HCT116 (cell line): Measurements from ENCODE around the gene CASZ1. TPM values are rescaled to one million over a fixed set of nuclear protein-coding genes. Genes with fewer than 3 reads are reported as not detected.

Source experiments
- ATAC-seq: fragments of 200-7000 bp; cut with Tn5 transposase; 2 replicates; pipeline ENCODE4 v1.9.1; 2020; ENCODE audit warnings: mild to moderate bottlenecking, moderate library complexity
- BruUV-seq: library from RNA; stranded (reverse); fragments of 400-500 nt; replicated peaks from 2 replicates; lab custom pipeline; 2021; lab: Mats Ljungman, UMichigan
- CTCF ChIA-PET: fragments of 300-600 bp; sonication (Branson Sonifier 250); formaldehyde crosslinking; loops from one replicate; lab custom pipeline; 2021; ENCODE audit warnings: antibody characterized with exemption; lab: Charles Lee
- POLR2A ChIA-PET: fragments of 300-600, 350-600 bp; sonication (Branson Sonifier 250); formaldehyde crosslinking; loops from one replicate; lab custom pipeline; 2021; ENCODE audit warnings: antibody characterized with exemption; lab: Charles Lee
- RAD21 ChIA-PET, 2 experiments: fragments of 300-600 bp; sonication (Branson Sonifier 250); formaldehyde crosslinking; loops; one replicate each; lab custom pipeline; 2023; ENCODE audit warnings: low total read pairs in 2 of 2; ENCODE audit not compliant: uncharacterized antibody in 2 of 2, unreplicated experiment in 2 of 2, low non-redundant PET in 1 of 2; lab: Charles Lee
- DNase-seq: peaks from one replicate; pipeline ENCODE4 v3.0.0-alpha.2; 2010; ENCODE audit warnings: low read depth, low spot score
- H2AFZ ChIP-seq: fragments of 200-600 bp; shearing (Covaris generic), sonication (generic); 2 replicates; pipeline ENCODE4 v1.6.1; 2017; ENCODE audit warnings: low read depth, mixed run types, mixed read lengths, antibody characterized with exemption, low read length; ENCODE audit not compliant: poor library complexity, severe bottlenecking
- H3K27ac ChIP-seq: 2 replicates; pipeline ENCODE4 v1.5.1; 2012; ENCODE audit warnings: low read depth, low read length
- H3K27me3 ChIP-seq: fragments of 200-600 bp; sonication (generic); 2 replicates; pipeline ENCODE4 v1.6.1; 2016; ENCODE audit warnings: mixed run types, low read length, mixed read lengths; ENCODE audit not compliant: insufficient read depth
- H3K36me3 ChIP-seq, 2 experiments: fragments of 200-500 bp in 1 of 2; fragments of 200-600 bp in 1 of 2; sonication (Bioruptor generic) in 1 of 2; sonication (generic) in 1 of 2; 2 replicates each; pipeline versions ENCODE4 v1.5.1 to v1.6.1; 2014 to 2016; ENCODE audit warnings: low read length in 2 of 2, inconsistent platforms in 1 of 2, mixed read lengths in 1 of 2, mixed run types in 1 of 2; ENCODE audit not compliant: insufficient read depth in 2 of 2, control insufficient read depth in 1 of 2
- H3K4me1 ChIP-seq, 2 experiments: fragments of 200-600 bp in 1 of 2; sonication (generic) in 1 of 2; 2 replicates each; pipeline versions ENCODE4 v1.5.1 to v1.6.1; 2012 to 2017; ENCODE audit warnings: low read length in 2 of 2, inconsistent platforms in 1 of 2, mild to moderate bottlenecking in 1 of 2, mixed read lengths in 1 of 2, mixed run types in 1 of 2, moderate library complexity in 1 of 2; ENCODE audit not compliant: insufficient read depth in 2 of 2, control insufficient read depth in 1 of 2
- H3K4me2 ChIP-seq: fragments of 200-600 bp; sonication (generic); 2 replicates; pipeline ENCODE4 v1.6.1; 2017; ENCODE audit warnings: mixed run types, low read length, mixed read lengths
- H3K4me3 ChIP-seq, 2 experiments: fragments of 200-600 bp in 1 of 2; sonication (generic) in 1 of 2; replicated peaks in 1 of 2; 2 replicates each; pipeline ENCODE4 v1.5.1; 2011 to 2016; ENCODE audit warnings: low read length in 2 of 2, control low read depth in 1 of 2, low read depth in 1 of 2, mild to moderate bottlenecking in 1 of 2, mixed read lengths in 1 of 2, mixed run types in 1 of 2
- H3K79me2 ChIP-seq: fragments of 200-600 bp; sonication (generic); 2 replicates; pipeline ENCODE4 v1.6.1; 2017; ENCODE audit warnings: mild to moderate bottlenecking, mixed run types, low read length, moderate library complexity, mixed read lengths; ENCODE audit not compliant: insufficient read depth
- H3K9ac ChIP-seq: fragments of 200-600 bp; sonication (generic); 2 replicates; pipeline ENCODE4 v1.6.1; 2016; ENCODE audit warnings: low read length, mixed read lengths
- H3K9me2 ChIP-seq: fragments of 200-600 bp; sonication (generic), shearing (Covaris generic); 2 replicates; pipeline ENCODE4 v1.6.1; 2017; ENCODE audit warnings: mixed run types, mild to moderate bottlenecking, moderate library complexity; ENCODE audit not compliant: insufficient read depth
- H3K9me3 ChIP-seq, 2 experiments: fragments of 200-500 bp in 1 of 2; fragments of 200-600 bp in 1 of 2; sonication (Bioruptor generic) in 1 of 2; sonication (generic) in 1 of 2; 2 replicates each; pipeline ENCODE4 v1.6.1; 2014 to 2017; ENCODE audit warnings: low read length in 2 of 2, mixed read lengths in 2 of 2, inconsistent platforms in 1 of 2, low read depth in 1 of 2, mild to moderate bottlenecking in 1 of 2, mixed run types in 1 of 2, moderate library complexity in 1 of 2; ENCODE audit not compliant: control insufficient read depth in 1 of 2, insufficient read depth in 1 of 2
- H4K20me1 ChIP-seq: fragments of 200-600 bp; sonication (generic), shearing (Covaris generic); 2 replicates; pipeline ENCODE4 v1.6.1; 2017; ENCODE audit warnings: mixed run types, mild to moderate bottlenecking, moderate library complexity; ENCODE audit not compliant: insufficient read depth
- CEBPB ChIP-seq: IDR thresholded peaks from 2 replicates; pipeline ENCODE4 v1.6.1; 2012; ENCODE audit warnings: low read depth
- ELF1 ChIP-seq: IDR thresholded peaks from 2 replicates; pipeline ENCODE4 v1.6.1; 2012; ENCODE audit warnings: low read depth, borderline replicate concordance
- EZH2 ChIP-seq: fragments of 200-600 bp; sonication (generic); IDR thresholded peaks from 2 replicates; pipeline ENCODE4 v1.6.1; 2017; ENCODE audit warnings: antibody characterized with exemption, mixed run types
- EZH2phosphoT487 ChIP-seq: fragments of 200-600 bp; IDR thresholded peaks from 2 replicates; pipeline ENCODE4 v1.6.1; 2018; ENCODE audit warnings: antibody characterized with exemption, borderline replicate concordance
- JUND ChIP-seq: IDR thresholded peaks from 2 replicates; pipeline ENCODE4 v1.6.1; 2012
- MAX ChIP-seq: IDR thresholded peaks from 2 replicates; pipeline ENCODE4 v1.6.1; 2012
- POLR2A ChIP-seq: IDR thresholded peaks from 2 replicates; pipeline ENCODE4 v1.7.0; 2011; ENCODE audit warnings: borderline replicate concordance; ENCODE audit not compliant: insufficient read depth, insufficient read length; ENCODE audit errors: extremely low read depth
- POLR2AphosphoS5 ChIP-seq: IDR thresholded peaks from 2 replicates; pipeline ENCODE4 v1.6.1; 2011; ENCODE audit warnings: mild to moderate bottlenecking, low read depth, low read length, moderate library complexity
- SIN3A ChIP-seq: IDR thresholded peaks from 2 replicates; pipeline ENCODE4 v1.6.1; 2012; ENCODE audit warnings: low read depth
- SP1 ChIP-seq: IDR thresholded peaks from 2 replicates; pipeline ENCODE4 v1.6.1; 2012; ENCODE audit warnings: low read depth
- SRF ChIP-seq: IDR thresholded peaks from 2 replicates; pipeline ENCODE4 v1.6.1; 2012; ENCODE audit warnings: low read depth
- TCF7L2 ChIP-seq: IDR thresholded peaks from 2 replicates; pipeline ENCODE4 v1.7.0; 2011; ENCODE audit warnings: borderline replicate concordance, inconsistent platforms; ENCODE audit not compliant: insufficient read depth, insufficient read length; ENCODE audit errors: extremely low read depth
- ZBTB33 ChIP-seq: IDR thresholded peaks from 2 replicates; pipeline ENCODE4 v1.6.1; 2011; ENCODE audit warnings: mild to moderate bottlenecking, low read length, moderate library complexity; ENCODE audit not compliant: insufficient replicate concordance; ENCODE audit errors: extremely low read depth
- ZFX ChIP-seq: fragments of 450-650 bp; IDR thresholded peaks from 2 replicates; pipeline ENCODE4 v1.6.1; 2017
- ZNF274 ChIP-seq: fragments of 200-500 bp; sonication (Bioruptor generic); IDR thresholded peaks from 2 replicates; pipeline ENCODE4 v1.6.1; 2014; ENCODE audit warnings: mild to moderate bottlenecking, low read depth, low read length, inconsistent platforms
- intact Hi-C: fragments of 100-400 bp; cut with micrococcal nuclease; formaldehyde crosslinking; loops from 2 replicates; pipeline ENCODE4 v1.10.0; 2022
- total RNA-seq: library from RNA; stranded (reverse); gene quantifications from one replicate; pipeline ENCODE4 v1.2.1, GENCODE V29; 2021; ENCODE audit not compliant: unreplicated experiment
- TF ChIP-seq, protein P1 (sequence below), 3 experiments: fragments of 200-600 bp in 1 of 3; sonication (generic) in 1 of 3; IDR thresholded peaks in 2 of 3; conservative IDR thresholded peaks in 1 of 3; 2 replicates each; pipeline ENCODE4 v1.5.1; 2012 to 2017; ENCODE audit warnings: low read depth in 2 of 3, low read length in 2 of 3, antibody characterized with exemption in 1 of 3, borderline replicate concordance in 1 of 3, control low read depth in 1 of 3, mild to moderate bottlenecking in 1 of 3, mixed read lengths in 1 of 3, mixed run types in 1 of 3, moderate library complexity in 1 of 3; ENCODE audit not compliant: insufficient read depth in 1 of 3

Gene CASZ1
- total RNA-seq, 1 experiment from 2014 or later, result 7.7 TPM

DNA sequence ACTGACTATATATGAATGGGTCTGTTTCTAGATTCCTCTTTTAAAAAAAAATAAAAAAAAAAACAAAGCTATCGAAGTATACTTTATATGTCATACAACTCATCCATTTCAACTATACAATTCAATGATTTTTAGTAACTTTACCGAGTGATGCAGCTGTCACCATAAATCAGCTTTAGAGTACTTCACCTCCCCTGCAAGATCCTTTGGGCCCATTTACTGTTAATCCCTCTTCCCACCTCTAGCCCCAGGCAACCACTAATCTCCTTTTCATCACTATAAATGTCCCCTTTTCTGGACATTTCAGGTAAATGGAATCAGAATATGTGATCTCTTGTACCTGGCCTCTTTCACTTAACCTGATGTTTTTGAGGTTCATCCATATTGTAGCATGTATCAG lies 187.8 kb downstream of the CASZ1 start:
- no TSS peak for BruUV-seq
- TF ChIP-seq ELF1 (no peak), ZNF274 (no peak), TCF7L2 (no peak), MAX (no peak), JUND (no peak), EZH2phosphoT487 (no peak), ZFX (no peak), CEBPB (no peak), POLR2A (no peak), SIN3A (no peak), SRF (no peak), POLR2AphosphoS5 (no peak), ZBTB33 (no peak), SP1 (no peak), EZH2 (no peak)
- TF ChIP-seq, protein P1, sequence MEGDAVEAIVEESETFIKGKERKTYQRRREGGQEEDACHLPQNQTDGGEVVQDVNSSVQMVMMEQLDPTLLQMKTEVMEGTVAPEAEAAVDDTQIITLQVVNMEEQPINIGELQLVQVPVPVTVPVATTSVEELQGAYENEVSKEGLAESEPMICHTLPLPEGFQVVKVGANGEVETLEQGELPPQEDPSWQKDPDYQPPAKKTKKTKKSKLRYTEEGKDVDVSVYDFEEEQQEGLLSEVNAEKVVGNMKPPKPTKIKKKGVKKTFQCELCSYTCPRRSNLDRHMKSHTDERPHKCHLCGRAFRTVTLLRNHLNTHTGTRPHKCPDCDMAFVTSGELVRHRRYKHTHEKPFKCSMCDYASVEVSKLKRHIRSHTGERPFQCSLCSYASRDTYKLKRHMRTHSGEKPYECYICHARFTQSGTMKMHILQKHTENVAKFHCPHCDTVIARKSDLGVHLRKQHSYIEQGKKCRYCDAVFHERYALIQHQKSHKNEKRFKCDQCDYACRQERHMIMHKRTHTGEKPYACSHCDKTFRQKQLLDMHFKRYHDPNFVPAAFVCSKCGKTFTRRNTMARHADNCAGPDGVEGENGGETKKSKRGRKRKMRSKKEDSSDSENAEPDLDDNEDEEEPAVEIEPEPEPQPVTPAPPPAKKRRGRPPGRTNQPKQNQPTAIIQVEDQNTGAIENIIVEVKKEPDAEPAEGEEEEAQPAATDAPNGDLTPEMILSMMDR (IDR thresholded peaks at IDR 0.05 in 2 of 3, conservative IDR thresholded peaks at IDR 0.05 in 1 of 3; ENCODE audit: borderline replicate concordance in 1 of 3, insufficient read depth in 1 of 3, low read depth in 2 of 3, low read length in 2 of 3), result no peak
- no peaks in the 10 kb centered on the region for H3K79me2 ChIP-seq
- no peak overlapping the region for H3K9ac ChIP-seq
- H3K9me2 ChIP-seq, result no peaks in the 10 kb centered on the region
- no peaks in the 10 kb centered on the region for H3K36me3 ChIP-seq
- POLR2A ChIA-PET, result no interaction called here
- H3K9me3 ChIP-seq, result no peaks in the 10 kb centered on the region
- CTCF ChIA-PET, result no interaction called here
- H4K20me1 ChIP-seq, result no peaks in the 10 kb centered on the region
- no peak overlapping the region for H3K27ac ChIP-seq
- no peak for ATAC-seq
- intact Hi-C loops, result no loop called here
- no peak overlapping the region for H2AFZ ChIP-seq
- no peaks in the 10 kb centered on the region for H3K27me3 ChIP-seq
- H3K4me3 ChIP-seq, result no peak overlapping the region
- no peak for DNase-seq
- RAD21 ChIA-PET, result no interaction called here
- no peak overlapping the region for H3K4me2 ChIP-seq
- no peaks in the 10 kb centered on the region for H3K4me1 ChIP-seq
